T-cell (primary cell): Measurements from ENCODE around the gene TBC1D22A. TPM values are rescaled to one million over a fixed set of nuclear protein-coding genes. Genes with fewer than 3 reads are reported as not detected.

Experiments used
- ATAC-seq, 4 experiments: fragments of 200-7000 bp in 3 of 4; fragments of 150-1000 bp in 1 of 4; cut with Tn5 transposase; replicated peaks in 1 of 4; 1 replicate in 3 of 4; 2 replicates in 1 of 4; pipeline ENCODE4 v1.10.0; 2021; ENCODE audit warnings: moderate library complexity in 3 of 4, mild to moderate bottlenecking in 2 of 4, moderate number of reproducible peaks in 1 of 4
- CTCF ChIA-PET, 2 donors: fragments of 300-600 bp; sonication (Branson Sonifier 250); formaldehyde crosslinking; loops; one replicate each; lab custom pipeline; 2022; ENCODE audit warnings: antibody characterized with exemption in 2 of 2; lab: Charles Lee
- POLR2A ChIA-PET, 2 donors: fragments of 300-600 bp; sonication (Branson Sonifier 250); formaldehyde crosslinking; loops; one replicate each; lab custom pipeline; 2022; ENCODE audit warnings: antibody characterized with exemption in 2 of 2; lab: Charles Lee
- DNase-seq, 35 experiments: peaks; one replicate each; pipeline versions ENCODE4 v3.0.0 to v3.0.0-alpha.2; 2013 to 2023
- H3K27ac ChIP-seq: one replicate; pipeline ENCODE4 v1.5.1; 2013; ENCODE audit warnings: low read length
- H3K27me3 ChIP-seq, 2 experiments: replicated peaks in 1 of 2; 1 replicate in 1 of 2; 2 replicates in 1 of 2; pipeline versions ENCODE4 v1.6.1 to v1.7.0; 2013; ENCODE audit warnings: low read length in 1 of 2, mixed read lengths in 1 of 2; ENCODE audit not compliant: control insufficient read depth in 2 of 2, insufficient read depth in 2 of 2; ENCODE audit errors: extremely low read depth in 1 of 2
- H3K36me3 ChIP-seq, 2 donors: 1 replicate in 1 of 2; 2 replicates in 1 of 2; pipeline versions ENCODE4 v1.6.1 to v1.7.0; 2013; ENCODE audit warnings: low read length in 1 of 2; ENCODE audit not compliant: control insufficient read depth in 2 of 2, insufficient read depth in 1 of 2; ENCODE audit errors: extremely low read depth in 1 of 2
- H3K4me1 ChIP-seq, 2 experiments: 1 replicate in 1 of 2; 2 replicates in 1 of 2; pipeline versions ENCODE4 v1.6.1 to v1.7.0; 2013; ENCODE audit warnings: low read length in 2 of 2, mixed read lengths in 1 of 2; ENCODE audit not compliant: insufficient read depth in 2 of 2, control insufficient read depth in 1 of 2; ENCODE audit errors: extremely low read depth in 1 of 2
- H3K4me3 ChIP-seq, 2 donors: 1 replicate in 1 of 2; 2 replicates in 1 of 2; pipeline versions ENCODE4 v1.5.1 to v1.7.0; 2013; ENCODE audit warnings: mild to moderate bottlenecking in 2 of 2, low read length in 1 of 2, moderate library complexity in 1 of 2; ENCODE audit not compliant: control insufficient read depth in 1 of 2; ENCODE audit errors: extremely low read depth in 1 of 2
- H3K9me3 ChIP-seq: 2 replicates; pipeline ENCODE4 v1.7.0; 2013
- H3K27ac Mint-ChIP-seq, 2 donors: one replicate each; pipeline ENCODE4 v1.8.0; 2020 to 2021; ENCODE audit warnings: mild to moderate bottlenecking in 2 of 2, mixed read lengths in 2 of 2
- H3K27me3 Mint-ChIP-seq, 2 donors: one replicate each; pipeline ENCODE4 v1.8.0; 2021 to 2022; ENCODE audit warnings: mixed read lengths in 2 of 2
- H3K36me3 Mint-ChIP-seq: one replicate; pipeline ENCODE4 v1.8.0; 2021; ENCODE audit warnings: mixed read lengths
- H3K4me1 Mint-ChIP-seq, 3 donors: one replicate each; pipeline ENCODE4 v1.8.0; 2020 to 2022; ENCODE audit warnings: mixed read lengths in 3 of 3, mild to moderate bottlenecking in 1 of 3
- H3K4me3 Mint-ChIP-seq, 3 donors: one replicate each; pipeline ENCODE4 v1.8.0; 2020 to 2022; ENCODE audit warnings: mild to moderate bottlenecking in 3 of 3, mixed read lengths in 3 of 3, moderate library complexity in 3 of 3
- H3K9me3 Mint-ChIP-seq, 3 donors: one replicate each; pipeline ENCODE4 v1.8.0; 2020 to 2022; ENCODE audit warnings: mixed read lengths in 3 of 3
- WGBS: methylation state at CpG from one replicate; pipeline ENCODE4 v1.1.5; 2013; ENCODE audit warnings: missing lambda C conversion rate; ENCODE audit not compliant: insufficient coverage; 5-methylcytosine and 5-hydroxymethylcytosine counted together
- total RNA-seq, 35 experiments: library from RNA in 6 of 35; stranded (reverse) in 6 of 35; fragments of 120-200 nt in 1 of 35; gene quantifications; one replicate each; pipeline versions ENCODE4 v1.2.1 to v1.2.4 and lab custom pipeline; 2013 to 2026

The TBC1D22A gene
- total RNA-seq, 5 donors from 2014 or later (not counting 1 experiment from before 2014, with no cell fraction given) = 38.3 to 67.8 (median 57.7) TPM

DNA sequence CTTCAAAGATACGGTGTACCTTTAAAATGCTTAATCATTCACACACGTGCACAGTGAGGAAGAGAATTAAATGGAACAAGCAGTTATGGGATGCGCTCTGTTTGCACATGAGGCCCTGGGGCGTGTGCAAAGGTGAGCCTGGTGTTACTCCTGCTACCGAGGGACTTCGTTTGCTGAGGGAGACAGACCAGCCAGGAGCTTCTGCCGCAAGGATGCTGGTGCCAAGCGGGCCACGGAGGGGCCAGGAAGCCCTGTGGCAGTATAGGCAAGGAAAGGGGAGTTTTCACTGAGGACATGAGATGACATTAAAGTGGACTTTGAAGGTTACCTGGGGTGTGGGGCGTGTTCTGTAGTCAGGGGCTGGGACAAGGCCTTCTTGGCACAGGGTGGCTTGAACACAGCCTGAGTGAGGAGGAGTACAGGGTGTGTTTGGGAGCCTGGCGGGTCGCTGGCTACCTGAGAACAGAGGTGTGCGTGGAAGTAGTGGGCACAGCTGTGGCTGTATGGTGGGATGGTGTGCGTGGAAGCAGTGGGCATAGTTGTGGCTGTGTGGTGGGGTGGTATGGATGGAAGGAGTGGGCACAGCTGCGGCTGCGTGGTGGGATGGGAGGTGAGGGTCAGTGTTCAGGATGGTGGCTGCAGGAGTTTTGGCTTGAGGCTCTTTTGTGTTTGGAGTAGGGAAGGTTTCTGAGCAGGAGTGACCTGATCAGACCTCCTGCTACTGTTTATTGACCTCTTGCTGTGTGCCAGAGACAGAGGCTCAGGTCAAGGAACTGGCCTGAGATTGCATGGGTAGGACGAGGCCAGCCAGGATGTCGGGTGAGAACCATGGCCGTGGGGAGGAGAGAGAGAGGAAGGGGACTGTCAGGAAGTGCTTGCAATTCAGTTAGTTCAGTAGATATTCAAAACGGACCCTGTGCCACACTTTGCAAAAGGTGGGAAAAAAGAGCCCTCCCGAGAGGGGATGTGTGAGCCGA lies 13.7 kb downstream of the TBC1D22A start:
- Mint-ChIP-seq H3K4me3 (peak overlapping the region; percentile 61 to 79 (median 65)), H3K9me3 (no peaks in the 10 kb centered on the region), H3K27me3 (no peaks in the 10 kb centered on the region), H3K4me1 (peaks cover 56 to 83% (median 74%) of the 10 kb centered on the region in 3 donors), H3K27ac (peak overlapping the region; percentile 96 to 97), H3K36me3 (peaks cover 6% of the 10 kb centered on the region)
- peak overlapping the region; percentile 78 for H3K27ac ChIP-seq
- H3K4me3 ChIP-seq = no peak overlapping the region
- no peaks in the 10 kb centered on the region for H3K9me3 ChIP-seq
- ATAC-seq (no peak), DNase-seq (no peak)
- WGBS = 76% methylated on average over 18 of the region's 22 CpGs
- peaks cover 31 to 61% of the 10 kb centered on the region in 2 experiments for H3K4me1 ChIP-seq
- peaks cover 0 to 2% of the 10 kb centered on the region in 2 donors for H3K36me3 ChIP-seq
- no peaks in the 10 kb centered on the region for H3K27me3 ChIP-seq
- CTCF ChIA-PET = interaction anchor here in 1 of 2 donors (1.2 kb wide), 1 partner anchor 313 kb away, joined by 4 read pairs; no protein-coding TSS in a partner anchor
- POLR2A ChIA-PET = no interaction called here

DNA sequence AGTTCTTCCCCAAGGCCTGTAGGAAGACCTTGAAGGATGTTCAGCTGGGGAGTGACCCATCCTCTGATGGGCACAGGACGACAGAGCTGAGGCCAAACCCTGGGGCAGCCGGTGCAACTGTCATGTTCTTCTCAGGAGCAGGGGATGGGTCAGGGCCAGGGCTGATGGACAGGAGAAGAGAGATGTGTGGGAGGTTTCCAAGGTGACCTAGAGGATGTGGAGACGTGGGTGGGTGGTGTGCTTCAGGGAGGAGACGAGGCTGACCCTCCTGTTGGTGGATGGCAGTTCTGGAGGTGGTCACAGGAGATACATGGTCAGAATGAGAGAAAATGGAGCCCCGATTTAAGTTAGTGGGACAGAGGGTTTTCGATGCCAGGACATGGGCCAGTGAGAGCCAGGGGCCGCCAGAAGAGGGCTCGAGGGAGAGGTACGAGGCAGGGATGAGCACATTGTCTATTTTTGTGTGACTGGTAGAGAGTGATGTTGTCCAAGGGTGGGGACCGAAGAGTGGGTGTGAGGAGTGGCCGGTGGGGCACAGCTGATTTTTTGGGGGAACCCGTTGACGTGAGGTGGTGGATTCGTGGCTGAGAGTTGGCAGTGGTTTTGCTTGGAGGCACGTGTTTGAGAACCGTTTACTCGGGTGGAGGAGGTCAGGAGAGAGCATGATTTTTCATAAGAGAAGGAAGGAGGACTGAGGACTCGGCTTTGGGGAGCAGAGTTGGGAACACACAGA lies 14.6 kb downstream of the TBC1D22A start:
- H3K4me3 ChIP-seq = no peak overlapping the region
- no peaks in the 10 kb centered on the region for H3K27me3 ChIP-seq
- ATAC-seq (no peak), DNase-seq (no peak)
- H3K27ac ChIP-seq = peak overlapping the region; percentile 78
- no peaks in the 10 kb centered on the region for H3K27me3 Mint-ChIP-seq
- peaks cover 8% of the 10 kb centered on the region for H3K36me3 Mint-ChIP-seq
- H3K27ac Mint-ChIP-seq = peak overlapping the region; percentile 96 to 97
- peaks cover 56 to 86% (median 75%) of the 10 kb centered on the region in 3 donors for H3K4me1 Mint-ChIP-seq
- H3K4me1 ChIP-seq = peaks cover 31 to 61% of the 10 kb centered on the region in 2 experiments
- 64% methylated on average over 18 of the region's 18 CpGs for WGBS
- peaks cover 0 to 5% of the 10 kb centered on the region in 2 donors for H3K36me3 ChIP-seq
- no peaks in the 10 kb centered on the region for H3K9me3 ChIP-seq
- no peaks in the 10 kb centered on the region for H3K9me3 Mint-ChIP-seq
- H3K4me3 Mint-ChIP-seq = peak overlapping the region; percentile 46 to 79 (median 61)
- CTCF ChIA-PET = no interaction called here
- POLR2A ChIA-PET = interaction anchor here in 1 of 2 donors (1.0 kb wide), 1 partner anchor 14 kb away, joined by 3 read pairs; no protein-coding TSS in a partner anchor

- no peaks in the 10 kb centered on the region for H3K9me3 ChIP-seq
- peak in 19 of 35 experiments; percentile 21 to 63 (median 43) for DNase-seq
- peak overlapping the region; percentile 46 to 79 (median 61) for H3K4me3 Mint-ChIP-seq
Observed at GRCh38 chr22:46777609-46777970, 15.1 kb downstream of the TBC1D22A start.

GRCh38 chr22:46779023-46779422 lies 16.6 kb downstream of the TBC1D22A start:
- H3K9me3 Mint-ChIP-seq = no peaks in the 10 kb centered on the region
- H3K36me3 Mint-ChIP-seq = peaks cover 19% of the 10 kb centered on the region
- H3K27ac ChIP-seq = no peak overlapping the region
- DNase-seq (no peak), ATAC-seq (no peak)
- H3K4me3 ChIP-seq = no peak overlapping the region
- WGBS = no CpG with 5 or more reads among the region's 4 CpGs
- no peaks in the 10 kb centered on the region for H3K27me3 Mint-ChIP-seq
- H3K36me3 ChIP-seq = peaks cover 0 to 11% of the 10 kb centered on the region in 2 donors
- peaks cover 62 to 90% (median 76%) of the 10 kb centered on the region in 3 donors for H3K4me1 Mint-ChIP-seq
- peak overlapping the region in 1 of 2 donors; percentile 61 for H3K27ac Mint-ChIP-seq
- peaks cover 27 to 50% of the 10 kb centered on the region in 2 experiments for H3K4me1 ChIP-seq
- CTCF ChIA-PET = no interaction called here
- H3K4me3 Mint-ChIP-seq = no peak overlapping the region
- no peaks in the 10 kb centered on the region for H3K9me3 ChIP-seq
- POLR2A ChIA-PET = no interaction called here
- no peaks in the 10 kb centered on the region for H3K27me3 ChIP-seq

More at GRCh38 chr22:46777609-46777970, 15.1 kb downstream of the TBC1D22A start:
- ATAC-seq = peak in 3 of 4 experiments; percentile 33 to 56 (median 35)
- Histone ChIP-seq H3K4me1 (peaks cover 31 to 64% of the 10 kb centered on the region in 2 experiments), H3K27ac (peak overlapping the region; percentile 78), H3K27me3 (no peaks in the 10 kb centered on the region), H3K36me3 (peaks cover 0 to 5% of the 10 kb centered on the region in 2 donors), H3K4me3 (no peak overlapping the region)
- POLR2A ChIA-PET = interaction anchor here in 1 of 2 donors (1.0 kb wide), 1 partner anchor 14 kb away, joined by 3 read pairs; no protein-coding TSS in a partner anchor
- H3K27ac Mint-ChIP-seq = peak overlapping the region; percentile 96 to 97
- CTCF ChIA-PET = no interaction called here
- 30% methylated on average over 7 of the region's 11 CpGs for WGBS
- H3K27me3 Mint-ChIP-seq = no peaks in the 10 kb centered on the region
- H3K4me1 Mint-ChIP-seq = peaks cover 61 to 91% (median 80%) of the 10 kb centered on the region in 3 donors
- H3K9me3 Mint-ChIP-seq = no peaks in the 10 kb centered on the region
- H3K36me3 Mint-ChIP-seq = peaks cover 12% of the 10 kb centered on the region

GRCh38 chr22:46779651-46780050 lies 17.2 kb downstream of the TBC1D22A start:
- 93% methylated on average over 7 of the region's 9 CpGs for WGBS
- Mint-ChIP-seq H3K4me1 (peaks cover 56 to 87% (median 70%) of the 10 kb centered on the region in 3 donors), H3K27me3 (no peaks in the 10 kb centered on the region), H3K4me3 (no peak overlapping the region), H3K27ac (peak overlapping the region in 1 of 2 donors; percentile 27), H3K9me3 (no peaks in the 10 kb centered on the region), H3K36me3 (peaks cover 19% of the 10 kb centered on the region)
- Histone ChIP-seq H3K4me1 (peaks cover 25 to 44% of the 10 kb centered on the region in 2 experiments), H3K27ac (no peak overlapping the region), H3K27me3 (no peaks in the 10 kb centered on the region), H3K4me3 (no peak overlapping the region), H3K9me3 (no peaks in the 10 kb centered on the region), H3K36me3 (peaks cover 0 to 11% of the 10 kb centered on the region in 2 donors)
- POLR2A ChIA-PET = no interaction called here
- ATAC-seq (no peak), DNase-seq (no peak)
- CTCF ChIA-PET = interaction anchor here in 1 of 2 donors (0.6 to 1.1 kb wide), 2 partner anchors 23 to 27 kb away, joined by 3 to 4 read pairs; no protein-coding TSS in a partner anchor
